HCT116 (cell line): Measurements from ENCODE around the gene NTHL1.

Experiments used
- CTCF ChIP-seq, 3 experiments: fragments of 200-600 bp in 1 of 3; sonication (generic) in 1 of 3; IDR thresholded peaks in 2 of 3; conservative IDR thresholded peaks in 1 of 3; 2 replicates each; pipeline ENCODE4 v1.5.1; 2012 to 2017; ENCODE audit warnings: low read depth in 2 of 3, low read length in 2 of 3, antibody characterized with exemption in 1 of 3, borderline replicate concordance in 1 of 3, control low read depth in 1 of 3, mild to moderate bottlenecking in 1 of 3, mixed read lengths in 1 of 3, mixed run types in 1 of 3, moderate library complexity in 1 of 3; ENCODE audit not compliant: insufficient read depth in 1 of 3
- EGR1 ChIP-seq: IDR thresholded peaks from 2 replicates; pipeline ENCODE4 v1.6.1; 2012; ENCODE audit warnings: low read depth
- POLR2AphosphoS5 ChIP-seq: IDR thresholded peaks from 2 replicates; pipeline ENCODE4 v1.6.1; 2011; ENCODE audit warnings: mild to moderate bottlenecking, low read depth, low read length, moderate library complexity
- REST ChIP-seq: IDR thresholded peaks from 2 replicates; pipeline ENCODE4 v1.6.1; 2012; ENCODE audit warnings: low read depth
- ZNF274 ChIP-seq: fragments of 200-500 bp; sonication (Bioruptor generic); IDR thresholded peaks from 2 replicates; pipeline ENCODE4 v1.6.1; 2014; ENCODE audit warnings: mild to moderate bottlenecking, low read depth, low read length, inconsistent platforms

GRCh38 chr16:2070576-2071453 lies 23.2 kb upstream of the NTHL1 start:
- TF ChIP-seq EGR1, result no peak
- no peak for TF ChIP-seq CTCF (IDR thresholded peaks at IDR 0.05 in 2 of 3, conservative IDR thresholded peaks at IDR 0.05 in 1 of 3; ENCODE audit: borderline replicate concordance in 1 of 3, insufficient read depth in 1 of 3, low read depth in 2 of 3, low read length in 2 of 3)
- no peak for TF ChIP-seq ZNF274
- no peak for TF ChIP-seq POLR2AphosphoS5
- no peak for TF ChIP-seq REST
